Heart right ventricle (tissue), 16 donors: ENCODE data around the gene NECTIN2. TPM values are rescaled to one million over a fixed set of nuclear protein-coding genes. Genes with fewer than 3 reads are reported as not detected.
"Not testable (repeated sequence)": the region's sequence is repeated elsewhere in the genome, so short reads cannot be mapped to it uniquely, and the experiment has no call there.

ENCODE experiments used
- ATAC-seq, 8 donors: fragments of 200-7000 bp; cut with Tn5 transposase; one replicate each; pipeline ENCODE4 v1.9.1; 2020; ENCODE audit warnings: mild to moderate bottlenecking in 8 of 8, moderate library complexity in 8 of 8, moderate number of reproducible peaks in 1 of 8
- DNase-seq, 2 donors: peaks; one replicate each; pipeline ENCODE4 v3.0.0-alpha.2; 2020
- H3K27ac ChIP-seq, 10 donors: fragments of 200-600 bp; sonication (generic) in 2 of 10; one replicate each; pipeline versions ENCODE4 v1.5.0 to v1.8.0; 2020 to 2022; ENCODE audit warnings: mild to moderate bottlenecking in 3 of 10
- H3K27me3 ChIP-seq, 7 donors: fragments of 200-600 bp; one replicate each; pipeline ENCODE4 v1.8.0; 2021 to 2022; ENCODE audit warnings: mild to moderate bottlenecking in 2 of 7
- H3K36me3 ChIP-seq, 9 donors: fragments of 200-600 bp; sonication (generic) in 1 of 9; one replicate each; pipeline versions ENCODE4 v1.5.0 to v1.8.0; 2020 to 2022; ENCODE audit warnings: mild to moderate bottlenecking in 2 of 9
- H3K4me1 ChIP-seq, 9 donors: fragments of 200-600 bp; sonication (generic) in 1 of 9; one replicate each; pipeline versions ENCODE4 v1.5.0 to v1.8.0; 2020 to 2022; ENCODE audit warnings: mild to moderate bottlenecking in 4 of 9
- H3K4me3 ChIP-seq, 10 donors: fragments of 200-600 bp; sonication (generic) in 2 of 10; one replicate each; pipeline versions ENCODE4 v1.5.0 to v1.8.0; 2020 to 2022; ENCODE audit warnings: mild to moderate bottlenecking in 7 of 10, moderate library complexity in 2 of 10
- H3K9me3 ChIP-seq, 11 donors: fragments of 200-600 bp in 10 of 11; sonication (generic) in 2 of 11; one replicate each; pipeline versions ENCODE4 v1.5.0 to v1.8.0; 2013 to 2022; ENCODE audit warnings: mild to moderate bottlenecking in 2 of 11, control low read depth in 1 of 11, moderate library complexity in 1 of 11
- WGBS, 2 donors: extraction: QIAGEN DNeasy Blood & Tissue Kit; methylation state at CpG; one replicate each; pipeline ENCODE4 v1.1.7; 2013; ENCODE audit warnings: inconsistent platforms in 1 of 2; 5-methylcytosine and 5-hydroxymethylcytosine counted together
- intact Hi-C, 10 donors: fragments of 100-400 bp; cut with DNase I; formaldehyde crosslinking; loops; one replicate each; pipeline versions ENCODE4 v1.11.1 to v1.14.2; 2022
- polyA plus RNA-seq, 2 donors: library from polyadenylated mRNA; stranded (reverse); fragments of 200-250 nt; gene quantifications; one replicate each; pipeline ENCODE4 v1.2.3, GENCODE V29; 2013
- total RNA-seq, 10 donors: library from RNA; stranded (reverse); fragmentation: NEBNext Ultra II Directional in 3 of 10; extraction: Animal tissue kit (Norgen Biotek cat#: 25700) in 3 of 10; gene quantifications; one replicate each; pipeline versions ENCODE4 v1.2.1 to v1.2.4, GENCODE V29; 2021 to 2023
- TF ChIP-seq, protein P1 (sequence below), 9 donors: fragments of 200-600 bp; sonication (generic) in 2 of 9; IDR thresholded peaks; one replicate each; pipeline versions ENCODE4 v1.5.0 to v1.8.0; 2021 to 2022; ENCODE audit warnings: antibody characterized with exemption in 9 of 9, mild to moderate bottlenecking in 5 of 9, moderate library complexity in 1 of 9
- donor health status: Arrhythmogenic right ventricular cardiomyopathy.
- donor health status: ischemic (EF 13 %, LVEDD 7.1; RV severe dilation, severe dysfunction).
- donor health status: healthy with polysubstance abuse.
- donor health status: DM: no; HTN: yes; CAD: no.
- donor health status: DM: no; HTN: no; CAD: no.
- donor health status: ischemic (EF 25% LVEDD 6.9; RV normal size, moderate dysfunction).
- donor health status: ischemic (EF 25% LVEDD 5.7; RV mildly dilated, moderate dysfunction).
- donor health status: healthy.
- donor health status: DM: yes; HTN: yes; CAD: no.
- donor health status: Ischemic cardiomyopathy.
- donor health status: ischemic (EF 35%, LVEDD 5.7; RV mildly dilated, moderate dysfunction).
- donor health status: nonischemic (EF 11% LVEDD 7.7; RV severe dilation, severe dysfunction).
- donor health status: DM: yes; HTN: yes; CAD: no.
- donor health status: PGD.
- donor health status: ischemic (EF 29% LVEDD 5.4; RV normal size, mild dysfunction).
- donor health status: nonischemic (EF 23%, LVEDD 6.1; RV moderate dilation, normal function).

The NECTIN2 gene
- total and polyA plus RNA-seq, 12 donors, result 34.1 to 96.8 (median 49.0) TPM

DNA sequence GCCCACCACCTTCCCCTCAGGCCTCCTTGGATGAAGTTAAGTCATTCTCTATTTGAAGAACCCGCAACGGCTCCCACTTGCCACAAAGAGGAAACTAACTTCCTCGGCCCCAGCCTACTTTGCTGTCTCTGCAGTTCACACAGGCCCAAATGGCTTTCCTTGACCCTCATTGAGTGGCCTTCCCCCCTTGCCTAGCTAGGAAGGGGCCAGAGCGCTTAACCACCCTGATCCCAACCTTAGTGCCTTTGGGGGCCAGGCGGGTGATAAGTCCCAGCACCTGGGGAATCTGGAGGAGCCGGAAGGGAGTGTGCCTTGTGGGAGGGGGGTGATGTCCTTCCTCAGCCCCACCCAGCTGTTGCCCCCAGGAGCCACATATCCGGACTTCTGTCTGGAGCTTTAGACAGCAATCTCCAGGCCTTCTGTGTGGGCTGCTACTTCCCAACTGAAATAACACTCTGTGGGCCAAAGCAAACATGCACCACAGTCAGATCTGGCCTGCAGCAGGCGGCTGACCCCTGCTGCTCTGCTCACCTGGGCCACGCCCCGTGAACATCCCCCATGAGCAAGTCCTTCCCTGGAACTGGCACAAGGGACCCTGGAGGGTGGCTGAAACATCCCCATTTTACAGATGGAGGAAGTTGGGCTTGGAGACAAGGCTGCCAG lies 10.5 kb downstream of the NECTIN2 start:
- TF ChIP-seq, protein P1, sequence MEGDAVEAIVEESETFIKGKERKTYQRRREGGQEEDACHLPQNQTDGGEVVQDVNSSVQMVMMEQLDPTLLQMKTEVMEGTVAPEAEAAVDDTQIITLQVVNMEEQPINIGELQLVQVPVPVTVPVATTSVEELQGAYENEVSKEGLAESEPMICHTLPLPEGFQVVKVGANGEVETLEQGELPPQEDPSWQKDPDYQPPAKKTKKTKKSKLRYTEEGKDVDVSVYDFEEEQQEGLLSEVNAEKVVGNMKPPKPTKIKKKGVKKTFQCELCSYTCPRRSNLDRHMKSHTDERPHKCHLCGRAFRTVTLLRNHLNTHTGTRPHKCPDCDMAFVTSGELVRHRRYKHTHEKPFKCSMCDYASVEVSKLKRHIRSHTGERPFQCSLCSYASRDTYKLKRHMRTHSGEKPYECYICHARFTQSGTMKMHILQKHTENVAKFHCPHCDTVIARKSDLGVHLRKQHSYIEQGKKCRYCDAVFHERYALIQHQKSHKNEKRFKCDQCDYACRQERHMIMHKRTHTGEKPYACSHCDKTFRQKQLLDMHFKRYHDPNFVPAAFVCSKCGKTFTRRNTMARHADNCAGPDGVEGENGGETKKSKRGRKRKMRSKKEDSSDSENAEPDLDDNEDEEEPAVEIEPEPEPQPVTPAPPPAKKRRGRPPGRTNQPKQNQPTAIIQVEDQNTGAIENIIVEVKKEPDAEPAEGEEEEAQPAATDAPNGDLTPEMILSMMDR (IDR thresholded peaks at IDR 0.05), result no peak
- peak; percentile 44 to 76 (median 71) for ATAC-seq
- 45 to 52% methylated on average over 10 of the region's 10 CpGs for WGBS, 2 donors
- Histone ChIP-seq H3K4me1 (peaks cover 9 to 67% (median 49%) of the 10 kb centered on the region in 9 donors), H3K9me3 (no peaks in the 10 kb centered on the region), H3K27ac (peak overlapping the region; percentile 9 to 82 (median 66)), H3K4me3 (no peak overlapping the region), H3K27me3 (no peaks in the 10 kb centered on the region), H3K36me3 (peaks cover 0 to 38% (median 2%) of the 10 kb centered on the region in 9 donors)
- intact Hi-C loops, result no loop called here
- peak in 1 of 2 donors; percentile 52 for DNase-seq

DNA sequence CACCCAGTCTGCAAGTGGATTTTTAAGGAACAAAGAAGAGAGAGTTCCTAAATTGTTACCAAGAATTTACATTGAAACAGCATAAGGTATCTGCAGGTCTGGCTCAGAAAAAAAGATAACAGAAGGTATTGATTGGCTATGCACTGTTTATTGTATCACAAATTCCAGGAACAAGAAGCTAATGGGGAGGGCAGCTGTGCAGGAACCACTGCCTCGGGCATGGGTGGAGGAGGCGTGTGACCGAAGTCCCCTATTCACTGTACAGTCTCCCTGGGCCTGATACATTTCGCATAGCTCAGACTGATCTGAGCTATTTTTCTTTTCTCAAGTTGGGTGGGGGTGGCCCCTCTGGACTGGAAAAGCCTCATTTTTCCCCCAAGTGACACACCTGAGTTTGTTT lies 11.7 kb downstream of the NECTIN2 start:
- no peak for DNase-seq
- no peaks in the 10 kb centered on the region for H3K27me3 ChIP-seq
- ATAC-seq, result peak in 3 of 8 donors; percentile 34 to 41 (median 35)
- intact Hi-C loops, result no loop called here
- peaks cover 9 to 56% (median 43%) of the 10 kb centered on the region in 9 donors for H3K4me1 ChIP-seq
- no peaks in the 10 kb centered on the region for H3K9me3 ChIP-seq
- H3K4me3 ChIP-seq, result no peak overlapping the region
- TF ChIP-seq, protein P1 (IDR thresholded peaks at IDR 0.05), result no peak
- 61 to 67% methylated on average over 4 of the region's 4 CpGs for WGBS, 2 donors
- H3K27ac ChIP-seq, result peak overlapping the region in 5 of 10 donors; percentile 5 to 82 (median 56)
- peaks cover 0 to 42% (median 2%) of the 10 kb centered on the region in 9 donors for H3K36me3 ChIP-seq

DNA sequence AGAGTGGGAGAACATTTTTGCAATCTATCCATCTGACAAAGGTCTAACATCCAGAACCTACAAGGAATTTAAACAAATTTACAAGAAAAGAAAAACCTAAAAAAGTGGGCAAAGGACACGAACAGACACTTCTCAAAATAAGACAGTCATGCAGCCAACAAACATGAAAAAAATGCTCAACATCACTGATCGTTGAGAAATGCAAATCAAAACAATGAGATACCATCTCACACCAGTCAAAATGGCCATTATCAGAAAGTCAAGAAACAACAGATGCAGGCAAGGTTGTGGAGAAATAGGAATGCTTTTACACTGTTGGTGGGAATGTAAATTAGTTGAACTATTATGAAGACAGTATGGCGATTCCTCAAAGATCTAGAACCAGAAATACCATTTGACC lies 15.5 kb downstream of the NECTIN2 start:
- H3K4me1 ChIP-seq, result peaks cover 8 to 51% (median 29%) of the 10 kb centered on the region in 9 donors
- H3K27ac ChIP-seq, DNase-seq, H3K9me3 ChIP-seq, H3K4me3 ChIP-seq, H3K27me3 ChIP-seq, intact Hi-C loops, ATAC-seq: not testable (repeated sequence)
- H3K36me3 ChIP-seq, result peaks cover 0 to 54% (median 18%) of the 10 kb centered on the region in 9 donors
- 80 to 84% methylated on average over 3 of the region's 3 CpGs for WGBS, 2 donors

DNA sequence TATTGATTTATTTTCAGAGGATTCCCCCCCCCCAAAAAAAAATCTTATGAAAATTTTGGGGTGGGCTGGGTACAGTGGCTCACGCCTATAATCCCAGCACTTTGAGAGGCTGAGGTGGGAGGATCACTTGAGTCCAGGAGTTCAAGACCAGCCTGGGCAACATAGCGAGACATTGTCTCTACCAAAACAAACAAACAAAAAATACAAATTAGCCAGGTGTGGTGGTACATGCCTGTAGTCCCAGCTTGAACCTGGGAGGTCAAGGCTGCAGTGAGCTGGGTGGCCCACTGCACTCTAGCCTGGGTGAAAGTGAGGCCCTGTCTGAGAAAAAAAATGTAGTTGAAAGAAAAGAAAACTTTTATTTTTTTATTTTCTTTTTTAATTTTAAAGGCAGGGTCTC lies 17.9 kb downstream of the NECTIN2 start:
- Histone ChIP-seq H3K4me1 (peaks cover 0 to 50% (median 28%) of the 10 kb centered on the region in 9 donors), H3K27ac (no peak overlapping the region), H3K4me3 (no peak overlapping the region), H3K36me3 (peaks cover 0 to 72% (median 22%) of the 10 kb centered on the region in 9 donors), H3K9me3 (no peaks in the 10 kb centered on the region), H3K27me3 (no peaks in the 10 kb centered on the region)
- TF ChIP-seq, protein P1 (IDR thresholded peaks at IDR 0.05), result no peak
- 97% methylated on average over 2 of the region's 2 CpGs for WGBS, 2 donors
- DNase-seq (no peak), ATAC-seq (no peak)
- intact Hi-C loops, result no loop called here

DNA sequence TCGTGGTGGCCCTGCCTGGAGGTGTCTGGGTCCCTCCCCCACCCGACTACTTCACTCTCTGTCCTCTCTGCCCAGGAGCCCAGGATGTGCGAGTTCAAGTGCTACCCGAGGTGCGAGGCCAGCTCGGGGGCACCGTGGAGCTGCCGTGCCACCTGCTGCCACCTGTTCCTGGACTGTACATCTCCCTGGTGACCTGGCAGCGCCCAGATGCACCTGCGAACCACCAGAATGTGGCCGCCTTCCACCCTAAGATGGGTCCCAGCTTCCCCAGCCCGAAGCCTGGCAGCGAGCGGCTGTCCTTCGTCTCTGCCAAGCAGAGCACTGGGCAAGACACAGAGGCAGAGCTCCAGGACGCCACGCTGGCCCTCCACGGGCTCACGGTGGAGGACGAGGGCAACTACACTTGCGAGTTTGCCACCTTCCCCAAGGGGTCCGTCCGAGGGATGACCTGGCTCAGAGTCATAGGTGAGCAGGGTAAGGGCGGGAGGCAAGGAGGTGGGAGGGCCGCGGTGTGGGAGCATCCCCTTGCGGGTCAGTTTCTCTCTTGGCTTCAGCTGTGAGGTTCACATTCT lies 19.2 kb downstream of the NECTIN2 start:
- H3K4me1 ChIP-seq, result peaks cover 0 to 52% (median 32%) of the 10 kb centered on the region in 9 donors
- TF ChIP-seq, protein P1 (IDR thresholded peaks at IDR 0.05), result no peak
- H3K4me3 ChIP-seq, result no peak overlapping the region
- intact Hi-C loops, result no loop called here
- no peaks in the 10 kb centered on the region for H3K27me3 ChIP-seq
- DNase-seq, result no peak
- no peak for ATAC-seq
- no peaks in the 10 kb centered on the region for H3K9me3 ChIP-seq
- H3K27ac ChIP-seq, result peak overlapping the region in 1 of 10 donors; percentile 14
- 91 to 93% methylated on average over 27 of the region's 27 CpGs for WGBS, 2 donors
- peaks cover 0 to 62% (median 22%) of the 10 kb centered on the region in 9 donors for H3K36me3 ChIP-seq
